Peyer's patch (tissue), 4 donors: ENCODE data around the gene C11orf97. TPM values are rescaled to one million over a fixed set of nuclear protein-coding genes. Genes with fewer than 3 reads are reported as not detected.

Source experiments
- DNase-seq, 3 donors: peaks; one replicate each; pipeline ENCODE4 v3.0.0-alpha.2; 2017 to 2019
- H3K27ac ChIP-seq, 4 donors: fragments of 200-600 bp; sonication (generic); one replicate each; pipeline ENCODE4 v1.5.1; 2016 to 2019
- H3K27me3 ChIP-seq, 2 donors: fragments of 200-600 bp; sonication (generic); one replicate each; pipeline ENCODE4 v1.5.1; 2019
- H3K36me3 ChIP-seq, 3 donors: fragments of 200-600 bp; sonication (generic); one replicate each; pipeline ENCODE4 v1.5.1; 2016 to 2019
- H3K4me1 ChIP-seq, 4 donors: fragments of 200-600 bp; sonication (generic); one replicate each; pipeline ENCODE4 v1.5.1; 2016 to 2019
- H3K4me3 ChIP-seq, 4 donors: fragments of 200-600 bp; sonication (generic); 1 replicate in 3 of 4; 2 replicates in 1 of 4; pipeline ENCODE4 v1.5.1; 2016 to 2019; ENCODE audit warnings: mild to moderate bottlenecking in 1 of 4
- H3K9me3 ChIP-seq, 4 donors: fragments of 200-600 bp; sonication (generic); one replicate each; pipeline ENCODE4 v1.5.1; 2016 to 2019; ENCODE audit warnings: mild to moderate bottlenecking in 1 of 4
- CTCF ChIP-seq, 6 experiments: fragments of 450-650 bp in 4 of 6; fragments of 200-600 bp in 2 of 6; sonication (generic) in 1 of 6; IDR thresholded peaks; one replicate each; pipeline ENCODE4 v1.5.1; 2017 to 2019; ENCODE audit warnings: antibody characterized with exemption in 6 of 6, mild to moderate bottlenecking in 3 of 6, moderate library complexity in 1 of 6
- POLR2A ChIP-seq, 2 donors: fragments of 450-650 bp; IDR thresholded peaks; one replicate each; pipeline ENCODE4 v1.5.1; 2017; ENCODE audit warnings: antibody characterized with exemption in 2 of 2, mild to moderate bottlenecking in 2 of 2, moderate library complexity in 2 of 2
- total RNA-seq, 4 donors: library from RNA; depleted of rRNA; stranded (reverse); fragments of >200 nt; gene quantifications; one replicate each; pipeline ENCODE4 v1.1.0, GENCODE V29; 2016

The C11orf97 gene
- total RNA-seq: not detected

- Histone ChIP-seq H3K4me3 (peak within 1 kb of the TSS; percentile 38 to 68 (median 54)), H3K27ac (no peak within 1 kb of the TSS), H3K4me1 (peaks cover 0 to 18% (median 0%) of the 10 kb centered on the region in 4 donors), H3K36me3 (no peaks in the 10 kb centered on the region), H3K9me3 (no peaks in the 10 kb centered on the region), H3K27me3 (no peaks in the 10 kb centered on the region)
- DNase-seq: peak; percentile 32 to 72 (median 65)
- TF ChIP-seq CTCF (IDR thresholded peaks at IDR 0.05) (no peak), POLR2A (IDR thresholded peaks at IDR 0.05) (no peak)
Measured at GRCh38 chr11:94511932-94512781, at the start of gene C11orf97. C11orf97 (plus strand) TSS chr11:94512461; CDS start chr11:94512529, 68 bp downstream.

GRCh38 chr11:94469416-94469815 is 42.8 kb upstream of the C11orf97 start:
- Histone ChIP-seq H3K4me3 (no peak overlapping the region), H3K4me1 (no peaks in the 10 kb centered on the region), H3K9me3 (no peaks in the 10 kb centered on the region), H3K36me3 (peaks cover 0 to 33% (median 0%) of the 10 kb centered on the region in 3 donors), H3K27ac (no peak overlapping the region), H3K27me3 (no peaks in the 10 kb centered on the region)
- no peak for DNase-seq
- no peak for TF ChIP-seq POLR2A (IDR thresholded peaks at IDR 0.05)
- TF ChIP-seq CTCF (IDR thresholded peaks at IDR 0.05): no peak

GRCh38 chr11:94472916-94473799 is 39.1 kb upstream of the C11orf97 start:
- no peaks in the 10 kb centered on the region for H3K27me3 ChIP-seq
- H3K27ac ChIP-seq: no peak overlapping the region
- no peaks in the 10 kb centered on the region for H3K9me3 ChIP-seq
- H3K36me3 ChIP-seq: peaks cover 0 to 26% (median 0%) of the 10 kb centered on the region in 3 donors
- no peak for DNase-seq
- TF ChIP-seq POLR2A (IDR thresholded peaks at IDR 0.05) (no peak), CTCF (IDR thresholded peaks at IDR 0.05) (no peak)
- H3K4me3 ChIP-seq: no peak overlapping the region
- no peaks in the 10 kb centered on the region for H3K4me1 ChIP-seq

- H3K36me3 ChIP-seq: peaks cover 0 to 20% (median 0%) of the 10 kb centered on the region in 3 donors
- no peak for DNase-seq
- no peak overlapping the region for H3K4me3 ChIP-seq
- no peak overlapping the region for H3K27ac ChIP-seq
- H3K4me1 ChIP-seq: no peaks in the 10 kb centered on the region
- no peaks in the 10 kb centered on the region for H3K27me3 ChIP-seq
- no peaks in the 10 kb centered on the region for H3K9me3 ChIP-seq
- TF ChIP-seq POLR2A (IDR thresholded peaks at IDR 0.05) (no peak), CTCF (IDR thresholded peaks at IDR 0.05) (no peak)
Measured at GRCh38 chr11:94477624-94478023, 34.6 kb upstream of the C11orf97 start.

GRCh38 chr11:94481342-94481741 is 30.9 kb upstream of the C11orf97 start:
- H3K4me1 ChIP-seq: no peaks in the 10 kb centered on the region
- no peak for DNase-seq
- H3K36me3 ChIP-seq: peaks cover 0 to 37% (median 0%) of the 10 kb centered on the region in 3 donors
- TF ChIP-seq CTCF (IDR thresholded peaks at IDR 0.05) (no peak), POLR2A (IDR thresholded peaks at IDR 0.05) (no peak)
- no peak overlapping the region for H3K4me3 ChIP-seq
- no peak overlapping the region for H3K27ac ChIP-seq
- H3K27me3 ChIP-seq: no peaks in the 10 kb centered on the region
- H3K9me3 ChIP-seq: no peaks in the 10 kb centered on the region
